ENCODE data around the gene ZNF385A.

Gene ZNF385A

DNA sequence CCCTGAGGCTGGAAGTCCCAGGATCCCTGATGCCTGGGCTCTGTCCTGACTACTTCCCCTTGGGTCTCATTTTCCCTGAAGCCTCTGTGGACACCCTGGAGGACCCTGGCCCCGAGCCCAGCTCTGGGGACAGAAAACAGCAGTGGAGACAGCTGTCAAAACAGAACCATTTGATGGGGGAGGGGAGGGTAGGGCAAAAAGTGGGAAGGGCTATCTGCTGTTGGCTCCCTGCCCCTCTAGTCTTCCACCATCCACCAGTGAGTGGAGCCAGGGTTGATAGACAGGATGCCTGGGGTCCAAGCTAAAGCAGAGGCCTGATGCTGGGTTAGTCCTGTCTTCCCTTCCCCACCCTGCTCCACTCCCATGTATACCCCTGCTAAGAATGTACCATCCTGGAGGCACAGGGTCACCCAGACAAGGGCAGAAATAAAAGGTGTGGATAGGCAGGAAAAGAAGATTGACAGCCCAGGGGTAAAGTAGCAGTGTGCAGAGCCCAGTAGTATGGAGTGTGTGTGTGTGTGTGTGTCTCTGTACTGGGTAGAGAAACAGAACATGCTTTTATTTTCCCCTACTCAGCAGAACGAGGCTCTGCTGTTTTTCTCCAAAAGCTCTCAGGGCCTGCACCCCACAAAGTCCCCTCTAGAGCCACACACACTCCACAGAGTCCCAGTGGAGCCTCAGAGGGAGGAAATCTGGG is 9.8 kb downstream of the ZNF385A start:
- no peak for DNase-seq (ENCODE audit: extremely low read depth, insufficient read length)
- Histone ChIP-seq H3K27me3 (replicated peaks; ENCODE audit: control insufficient read depth, insufficient read depth, low read length) (no peaks in the 10 kb centered on the region; the same call in 1 of the 2 replicates), H3K36me3 (ENCODE audit: control insufficient read depth, insufficient read depth, low read length) (no peaks in the 10 kb centered on the region; the same call in 1 of the 2 replicates), H3K4me3 (replicated peaks; ENCODE audit: low read depth, low read length) (no peak overlapping the region)
- TF ChIP-seq, protein P1, sequence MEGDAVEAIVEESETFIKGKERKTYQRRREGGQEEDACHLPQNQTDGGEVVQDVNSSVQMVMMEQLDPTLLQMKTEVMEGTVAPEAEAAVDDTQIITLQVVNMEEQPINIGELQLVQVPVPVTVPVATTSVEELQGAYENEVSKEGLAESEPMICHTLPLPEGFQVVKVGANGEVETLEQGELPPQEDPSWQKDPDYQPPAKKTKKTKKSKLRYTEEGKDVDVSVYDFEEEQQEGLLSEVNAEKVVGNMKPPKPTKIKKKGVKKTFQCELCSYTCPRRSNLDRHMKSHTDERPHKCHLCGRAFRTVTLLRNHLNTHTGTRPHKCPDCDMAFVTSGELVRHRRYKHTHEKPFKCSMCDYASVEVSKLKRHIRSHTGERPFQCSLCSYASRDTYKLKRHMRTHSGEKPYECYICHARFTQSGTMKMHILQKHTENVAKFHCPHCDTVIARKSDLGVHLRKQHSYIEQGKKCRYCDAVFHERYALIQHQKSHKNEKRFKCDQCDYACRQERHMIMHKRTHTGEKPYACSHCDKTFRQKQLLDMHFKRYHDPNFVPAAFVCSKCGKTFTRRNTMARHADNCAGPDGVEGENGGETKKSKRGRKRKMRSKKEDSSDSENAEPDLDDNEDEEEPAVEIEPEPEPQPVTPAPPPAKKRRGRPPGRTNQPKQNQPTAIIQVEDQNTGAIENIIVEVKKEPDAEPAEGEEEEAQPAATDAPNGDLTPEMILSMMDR (IDR thresholded peaks at IDR 0.05; ENCODE audit: insufficient read depth, low read length, poor library complexity, severe bottlenecking) = no peak

DNA sequence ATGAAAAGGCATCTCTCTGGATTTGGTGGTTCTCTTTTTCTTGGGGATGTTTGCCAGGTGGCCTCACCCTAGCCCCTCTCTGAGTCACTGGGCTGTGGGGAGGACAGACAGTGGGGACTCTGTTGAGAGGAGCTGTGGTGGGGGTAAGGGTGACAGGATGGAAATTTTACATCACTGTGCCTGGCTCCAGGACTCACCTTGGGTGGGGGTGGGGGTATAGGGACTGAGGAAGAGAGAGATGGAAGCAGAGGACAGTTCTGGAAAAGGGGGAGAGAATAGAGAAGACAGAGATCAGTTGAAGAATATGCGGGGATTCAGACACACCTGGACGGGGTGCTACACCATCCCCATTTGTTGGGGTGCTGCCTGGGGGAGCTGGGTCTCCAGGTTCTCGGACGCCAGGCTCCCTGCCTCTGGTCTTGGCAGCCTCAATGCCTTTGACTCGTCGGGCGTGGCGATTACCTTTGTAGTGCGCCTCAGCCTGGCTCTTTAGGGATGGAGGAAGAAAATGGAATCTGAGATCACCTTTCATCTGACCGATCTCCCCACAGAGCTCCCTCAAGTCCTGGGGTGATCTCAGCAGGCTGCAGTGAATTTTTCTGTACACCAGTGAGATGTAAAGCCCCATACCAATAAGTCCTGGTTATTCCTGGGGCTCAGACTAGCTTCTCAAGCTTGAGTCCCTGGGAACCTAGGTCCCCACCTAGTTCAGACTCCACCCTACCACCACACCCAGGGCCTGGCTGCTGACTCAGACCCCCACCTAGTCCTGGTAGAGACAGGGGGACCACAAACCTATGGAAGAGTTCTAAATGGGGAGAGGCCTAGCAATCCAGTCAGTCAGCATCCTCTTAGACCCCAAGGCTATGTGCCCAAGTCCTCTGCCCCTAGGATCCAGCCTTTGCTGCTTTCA is 10.6 kb downstream of the ZNF385A start:
- Histone ChIP-seq H3K4me3 (replicated peaks; ENCODE audit: low read depth, low read length) (no peak overlapping the region), H3K27me3 (replicated peaks; ENCODE audit: control insufficient read depth, insufficient read depth, low read length) (no peaks in the 10 kb centered on the region; the same call in 1 of the 2 replicates), H3K36me3 (ENCODE audit: control insufficient read depth, insufficient read depth, low read length) (no peaks in the 10 kb centered on the region; the same call in 1 of the 2 replicates)
- TF ChIP-seq, protein P1 (IDR thresholded peaks at IDR 0.05; ENCODE audit: insufficient read depth, low read length, poor library complexity, severe bottlenecking) = no peak
- DNase-seq (ENCODE audit: extremely low read depth, insufficient read length) = no peak

DNA sequence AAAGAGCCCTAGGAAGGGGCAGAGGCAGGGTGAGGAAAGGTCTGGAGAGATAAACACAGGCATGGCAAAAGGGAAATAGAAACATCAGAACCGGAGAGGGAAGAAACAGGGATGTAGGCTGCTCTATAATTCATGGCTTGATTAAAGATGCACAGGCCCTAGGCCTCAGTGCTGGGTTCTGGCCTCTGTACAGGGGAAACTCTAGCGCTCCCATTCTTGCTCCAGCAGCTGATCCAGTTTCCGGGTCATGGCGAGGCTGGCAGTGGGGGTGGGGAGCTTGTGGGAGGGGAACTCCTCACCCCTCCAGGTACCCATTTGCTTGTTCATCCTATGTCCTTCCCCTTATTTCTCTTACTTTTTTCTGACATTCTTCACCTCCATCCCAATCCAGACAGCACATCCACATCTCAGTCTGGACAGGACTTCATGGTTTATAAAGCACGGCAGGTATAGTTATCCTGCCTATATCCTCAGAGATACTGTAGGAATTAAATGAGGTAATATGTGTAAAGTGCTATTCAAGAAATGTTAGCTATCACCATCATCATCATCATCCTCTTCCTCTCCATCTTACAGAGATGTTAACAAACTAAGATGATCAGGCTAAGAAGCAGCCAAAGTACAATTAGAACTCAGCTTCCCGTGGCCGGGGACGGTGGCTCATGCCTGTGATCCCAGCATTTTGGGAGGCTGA is 12.3 kb downstream of the ZNF385A start:
- no peak overlapping the region for H3K4me3 ChIP-seq (replicated peaks; ENCODE audit: low read depth, low read length)
- no peaks in the 10 kb centered on the region; the same call in 1 of the 2 replicates for H3K27me3 ChIP-seq (replicated peaks; ENCODE audit: control insufficient read depth, insufficient read depth, low read length)
- DNase-seq (ENCODE audit: extremely low read depth, insufficient read length) = no peak
- TF ChIP-seq, protein P1 (IDR thresholded peaks at IDR 0.05; ENCODE audit: insufficient read depth, low read length, poor library complexity, severe bottlenecking) = no peak
- H3K36me3 ChIP-seq (ENCODE audit: control insufficient read depth, insufficient read depth, low read length) = no peaks in the 10 kb centered on the region

DNA sequence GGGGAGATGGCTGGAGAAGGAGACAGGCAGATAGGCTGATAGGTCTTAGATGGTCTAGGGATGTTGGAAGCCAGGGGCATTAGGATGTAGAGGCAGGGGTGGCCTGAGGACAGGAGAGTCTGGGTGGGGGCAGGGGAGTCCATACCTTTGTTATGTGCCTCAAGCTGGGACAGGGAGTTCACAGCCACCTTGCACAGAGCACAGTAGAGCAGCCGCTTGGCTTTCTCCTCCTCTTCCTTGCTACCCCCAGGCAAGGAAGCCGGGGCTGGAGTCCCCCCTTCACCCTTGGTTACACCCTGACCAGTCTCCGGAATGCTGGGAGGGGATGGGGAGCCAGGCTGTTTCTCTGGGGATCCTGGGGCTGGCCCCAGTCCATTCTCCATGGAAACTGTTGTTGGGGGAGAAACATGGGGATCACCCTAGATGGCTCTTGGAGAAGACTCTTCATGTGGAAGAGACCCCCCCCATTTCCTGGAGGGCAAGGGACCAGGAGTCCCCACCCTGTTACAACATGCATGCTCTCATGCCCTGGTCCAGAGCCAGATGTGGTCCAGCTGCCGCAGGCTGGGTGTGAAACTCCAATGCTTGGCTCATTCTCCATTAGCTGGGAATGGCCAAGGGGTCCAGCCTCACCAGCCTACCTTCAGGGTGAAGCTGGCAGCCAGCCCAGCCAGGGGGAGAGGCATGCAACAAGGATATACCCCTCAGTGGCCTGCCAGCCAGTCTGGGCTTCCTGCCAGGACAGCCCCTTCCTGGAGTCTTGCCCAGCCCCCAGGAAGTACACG is 13.0 kb downstream of the ZNF385A start:
- TF ChIP-seq, protein P1 (IDR thresholded peaks at IDR 0.05; ENCODE audit: insufficient read depth, low read length, poor library complexity, severe bottlenecking) = no peak
- Histone ChIP-seq H3K36me3 (ENCODE audit: control insufficient read depth, insufficient read depth, low read length) (no peaks in the 10 kb centered on the region), H3K27me3 (replicated peaks; ENCODE audit: control insufficient read depth, insufficient read depth, low read length) (no peaks in the 10 kb centered on the region), H3K4me3 (replicated peaks; ENCODE audit: low read depth, low read length) (no peak overlapping the region)
- no peak for DNase-seq (ENCODE audit: extremely low read depth, insufficient read length)

DNA sequence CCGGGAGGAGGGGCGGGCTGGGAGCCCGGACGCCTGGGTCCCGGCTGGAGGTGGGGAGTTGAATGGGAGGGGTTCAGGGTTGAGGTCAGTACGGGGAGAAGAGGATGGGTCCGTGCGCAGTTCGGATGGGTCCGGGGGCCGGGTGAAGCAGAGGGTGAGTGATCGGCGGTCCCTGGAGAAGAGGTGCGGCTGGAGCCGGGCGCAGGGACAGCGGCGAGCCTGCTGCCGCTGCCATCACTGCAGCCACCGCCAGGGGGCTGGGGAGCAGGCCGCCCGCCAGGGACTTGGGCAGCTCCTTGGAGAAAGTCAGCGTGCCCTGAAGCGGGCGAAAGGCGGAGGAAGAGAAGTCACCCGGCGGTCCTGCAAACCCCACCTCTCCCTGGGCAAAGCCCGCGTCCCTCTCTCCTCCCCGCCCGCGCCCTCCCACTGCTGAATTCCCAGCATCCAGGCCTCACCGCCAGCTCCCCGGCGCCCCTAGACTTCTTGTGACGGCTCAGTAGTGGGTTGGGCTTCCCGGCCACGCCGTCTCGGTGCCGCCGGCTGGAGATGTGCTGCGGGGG is 14.3 kb downstream of the ZNF385A start:
- Histone ChIP-seq H3K27me3 (replicated peaks; ENCODE audit: control insufficient read depth, insufficient read depth, low read length) (no peaks in the 10 kb centered on the region), H3K4me3 (replicated peaks; ENCODE audit: low read depth, low read length) (no peak overlapping the region), H3K36me3 (ENCODE audit: control insufficient read depth, insufficient read depth, low read length) (no peaks in the 10 kb centered on the region)
- DNase-seq (ENCODE audit: extremely low read depth, insufficient read length) = no peak
- TF ChIP-seq, protein P1 (IDR thresholded peaks at IDR 0.05; ENCODE audit: insufficient read depth, low read length, poor library complexity, severe bottlenecking) = peak; percentile 20
